ENCODE results near the gene S1PR1.

- TF ChIP-seq CTCF (IDR thresholded peaks at IDR 0.05) (no peak), POLR2A (IDR thresholded peaks at IDR 0.05) (no peak), POLR2AphosphoS5 (IDR thresholded peaks at IDR 0.05) (no peak)
Measured at GRCh38 chr1:101265684-101266083, 28.9 kb downstream of the S1PR1 start.
